HG02588 (cell line): ENCODE measurements around the gene ENHO.

ENCODE experiments used
- ATAC-seq: cut with Tn5 transposase; IDR thresholded peaks from one replicate; pipeline ENCODE4 v1.9.1; 2021; ENCODE audit warnings: mild to moderate bottlenecking, moderate library complexity; ENCODE audit not compliant: unreplicated experiment

Gene ENHO

DNA sequence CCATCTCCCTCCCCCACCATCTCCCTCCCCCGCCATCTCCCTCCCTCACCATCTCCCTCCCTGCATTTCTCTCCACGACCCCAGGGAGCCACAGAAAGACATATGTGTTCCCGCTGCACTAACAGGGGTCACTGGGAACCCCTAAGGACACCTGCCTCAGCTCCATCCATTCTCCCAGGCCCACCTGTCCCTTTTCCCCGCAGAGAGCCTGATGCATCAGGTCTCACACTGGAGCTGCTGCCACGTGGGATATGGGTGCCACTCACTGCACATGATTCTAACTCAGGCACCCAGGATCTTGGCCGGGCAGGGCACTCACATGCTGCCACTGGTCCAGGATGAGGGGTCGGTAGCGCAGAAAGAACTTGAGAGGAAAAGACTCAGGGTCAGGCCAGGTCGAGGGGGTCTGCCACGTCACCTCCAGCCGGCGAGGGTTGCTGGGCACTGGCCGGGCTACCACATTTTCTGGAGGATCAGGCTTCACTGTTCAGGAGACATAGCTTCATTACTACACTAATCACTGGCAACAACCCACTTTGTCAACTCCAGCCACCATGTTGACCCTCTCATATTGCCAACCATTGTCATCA, 33.2 kb upstream of the ENHO start:
- no peak for ATAC-seq

DNA sequence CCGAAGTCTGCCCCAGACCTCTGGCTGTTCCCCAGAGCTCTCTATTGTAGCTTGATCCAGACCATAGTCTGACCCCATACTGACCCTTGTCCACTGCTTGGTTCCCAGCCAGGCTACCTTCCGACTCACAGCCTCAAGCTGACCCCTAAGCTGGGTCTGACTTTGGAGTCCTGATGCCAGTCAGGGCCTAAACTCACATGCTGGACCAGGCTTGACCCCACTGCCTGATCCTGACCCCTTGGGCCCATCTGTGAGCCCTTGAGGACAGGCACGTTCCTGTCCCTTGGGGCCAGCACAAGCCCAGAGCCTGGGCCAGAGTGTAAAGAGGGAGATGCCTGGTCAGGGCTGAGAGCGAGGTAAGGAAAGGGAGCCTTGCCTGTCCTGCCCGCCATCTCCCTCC, 32.7 kb upstream of the ENHO start:
- ATAC-seq: no peak

DNA sequence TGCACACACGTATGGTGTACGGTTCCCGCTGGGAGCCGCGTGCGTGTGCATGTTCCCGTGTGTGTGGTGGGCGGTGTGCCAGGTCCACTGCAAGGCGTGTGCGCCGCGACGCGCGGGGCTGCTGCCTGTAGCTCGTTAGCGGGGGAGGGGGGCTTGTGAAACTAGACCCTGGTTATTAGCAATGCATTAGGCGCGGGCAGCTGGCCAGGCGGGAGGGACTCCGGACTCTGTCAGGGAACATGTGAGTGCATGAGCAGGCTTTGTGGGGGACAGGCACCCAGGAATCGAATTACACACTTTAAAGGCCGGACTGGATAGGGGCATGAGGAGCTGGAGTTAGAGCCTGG, 32.2 kb upstream of the ENHO start:
- no peak for ATAC-seq

DNA sequence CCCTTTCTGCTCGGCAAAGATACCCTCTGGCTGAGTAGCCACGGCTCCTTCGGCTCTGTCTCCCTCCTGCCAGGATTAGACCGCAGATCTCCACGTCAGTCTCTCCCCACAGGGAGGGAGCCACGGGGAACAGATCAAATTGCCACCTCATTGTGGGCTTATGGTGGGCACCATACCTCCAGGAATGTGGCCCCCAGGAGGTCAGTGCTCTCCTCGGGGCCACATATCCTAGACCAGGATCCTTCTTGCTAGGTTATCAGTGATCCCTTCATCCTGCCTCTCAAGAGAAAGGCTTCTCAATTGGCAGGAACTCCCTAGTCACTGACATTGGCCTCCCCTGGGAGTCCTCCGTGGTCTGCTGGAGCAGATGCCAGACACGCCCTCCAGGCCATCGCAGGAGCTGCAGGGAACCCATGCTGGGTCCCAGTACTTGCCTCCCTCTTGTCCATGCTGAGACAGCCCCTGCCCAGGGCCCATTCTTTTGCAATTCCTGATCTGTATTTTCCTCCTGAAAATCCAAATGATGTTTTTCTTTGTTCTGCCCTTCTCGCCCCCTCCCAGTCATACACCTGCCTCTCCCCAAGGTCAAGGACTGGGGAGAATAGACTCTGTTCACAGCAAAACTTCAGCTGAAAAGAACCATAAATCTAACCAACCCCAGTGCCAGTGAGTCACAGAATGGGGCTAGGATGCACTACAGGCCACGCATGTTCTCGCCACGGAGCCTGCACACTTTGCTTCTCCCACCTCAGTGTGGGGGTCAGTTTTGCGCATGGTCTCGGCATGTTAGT, 31.6 kb upstream of the ENHO start:
- no peak for ATAC-seq

DNA sequence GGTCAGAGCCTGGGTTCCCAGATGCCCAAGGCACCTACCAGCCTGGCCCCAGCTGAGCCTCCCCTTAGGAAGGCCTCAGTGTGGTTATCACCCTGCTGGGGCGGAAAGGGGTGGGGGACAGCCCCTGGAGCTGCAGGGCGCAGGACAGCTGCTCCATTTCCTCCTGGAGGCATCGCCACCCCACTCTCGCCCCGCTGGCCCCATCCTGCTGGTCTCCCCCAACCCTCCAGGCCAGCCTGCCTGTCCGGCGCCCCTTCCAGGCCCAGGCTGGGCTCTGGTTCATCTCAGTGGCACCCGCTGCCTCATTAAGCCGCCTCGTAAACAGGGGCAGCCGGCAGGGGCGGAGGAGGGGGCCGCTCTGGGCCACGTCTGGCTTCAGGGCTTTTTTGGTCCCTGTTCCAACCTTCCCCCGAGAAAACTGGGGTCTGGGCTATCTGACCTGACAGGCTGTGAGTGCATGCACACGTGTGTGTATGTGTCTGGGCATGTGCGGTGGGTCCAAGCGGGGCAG, 30.8 kb upstream of the ENHO start:
- no peak for ATAC-seq

DNA sequence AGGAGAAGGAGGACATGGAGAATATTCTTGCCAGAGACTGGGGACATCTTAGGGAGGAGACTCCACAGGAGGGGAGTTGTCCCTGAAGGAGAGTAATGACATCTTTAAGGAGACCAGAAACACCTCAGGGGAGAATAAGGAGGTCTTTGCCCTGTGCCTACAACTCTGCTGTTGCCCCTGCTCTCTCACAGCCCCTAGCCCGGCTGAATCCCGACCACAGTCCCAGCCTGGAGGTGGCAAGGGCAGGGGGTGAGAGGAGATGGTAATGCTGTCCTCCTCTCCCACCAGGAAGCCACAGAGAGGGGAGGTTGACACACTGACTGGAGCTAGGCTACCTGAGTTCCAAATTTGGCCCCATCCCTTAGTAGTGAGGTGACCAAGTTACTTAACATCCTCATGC, 30.2 kb upstream of the ENHO start:
- no peak for ATAC-seq

DNA sequence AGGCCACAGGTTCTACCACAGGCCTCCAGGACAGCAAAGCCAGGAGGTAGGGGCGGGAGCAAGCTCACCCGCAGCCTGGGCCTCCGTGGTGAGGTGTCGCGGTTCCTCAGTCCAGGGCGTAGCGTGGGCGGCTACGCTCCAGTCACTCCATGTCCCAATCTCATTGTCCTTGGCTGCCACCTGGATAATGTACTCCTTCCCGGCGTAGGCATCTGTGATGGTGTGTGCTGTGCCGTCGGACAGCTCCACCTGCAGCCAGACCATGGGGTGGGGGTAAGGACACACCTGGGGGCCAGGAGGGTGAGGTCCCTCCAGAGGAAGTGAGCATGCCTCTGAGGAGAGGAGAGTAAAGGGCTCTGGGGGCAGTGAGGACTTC, 29.8 kb upstream of the ENHO start:
- no peak for ATAC-seq

DNA sequence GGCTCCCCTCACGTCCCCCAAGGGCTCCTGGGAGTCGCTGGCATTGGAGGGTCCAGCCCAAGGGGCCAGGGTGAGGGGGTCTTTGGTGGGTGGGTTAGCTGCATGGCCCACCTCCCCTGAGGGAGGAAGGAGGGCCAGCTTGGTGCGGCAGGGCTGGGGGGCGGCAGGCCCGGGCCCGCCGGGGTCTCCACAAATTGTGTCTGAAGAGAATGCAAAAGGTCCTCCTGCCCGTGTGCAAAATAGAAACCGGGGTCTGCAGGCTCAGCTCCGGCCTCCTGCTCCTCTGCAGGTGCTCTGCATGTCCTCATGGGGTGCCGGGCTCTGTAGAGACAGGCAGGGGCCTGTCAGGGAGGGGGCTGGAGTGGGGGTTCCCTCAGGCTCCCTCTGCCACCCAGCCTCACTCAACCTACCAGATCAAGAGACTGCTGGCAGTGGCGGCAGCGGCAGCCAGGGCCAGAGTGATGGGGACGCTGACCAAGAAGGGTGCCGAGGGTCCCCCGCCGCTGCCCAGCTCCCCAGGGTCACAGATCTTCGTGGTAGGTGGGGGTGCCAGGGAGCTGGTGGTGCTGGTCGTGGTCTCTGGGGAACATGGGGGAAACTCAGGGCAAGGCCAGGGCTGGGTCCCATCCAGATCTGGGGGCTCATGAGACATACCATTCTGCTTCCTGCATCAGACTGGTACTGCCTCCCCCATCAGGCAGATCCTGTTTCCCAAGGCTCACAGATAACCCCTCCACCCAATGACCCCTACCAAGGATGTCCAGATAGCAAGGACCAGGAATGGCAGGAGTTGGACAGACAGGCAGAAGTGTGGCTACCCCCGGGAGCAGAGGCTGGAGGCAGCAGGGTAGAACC, 29.2 kb upstream of the ENHO start:
- ATAC-seq: no peak

DNA sequence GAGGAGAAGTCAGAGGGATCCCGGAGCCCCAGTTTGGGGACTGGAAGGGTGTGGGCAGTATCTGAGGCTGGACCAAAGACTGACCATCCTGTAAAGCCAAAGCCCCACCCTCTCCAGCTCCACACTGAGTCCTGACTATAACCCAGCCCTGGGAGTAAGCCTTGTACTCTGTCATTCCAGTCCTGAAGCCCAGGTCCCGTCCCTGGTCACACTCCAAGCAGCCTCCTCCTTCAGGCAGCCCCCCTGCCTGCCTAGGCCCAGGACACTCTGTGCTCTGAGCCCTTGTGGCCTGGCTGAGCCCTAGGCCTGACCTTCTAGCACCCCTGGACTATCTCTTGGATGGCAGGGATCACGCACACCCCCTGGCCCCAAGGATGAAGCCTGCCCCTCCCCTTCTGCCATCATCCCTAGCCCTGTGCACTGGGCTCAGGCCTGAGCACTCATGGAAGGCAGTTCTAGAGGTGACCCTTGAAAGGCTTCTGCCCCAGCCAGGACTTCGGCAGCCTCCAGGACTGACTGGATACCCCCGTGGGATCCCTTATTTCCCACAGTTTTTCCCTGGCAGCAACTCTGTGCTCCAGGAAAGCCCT, 28.0 kb upstream of the ENHO start:
- ATAC-seq: no peak

DNA sequence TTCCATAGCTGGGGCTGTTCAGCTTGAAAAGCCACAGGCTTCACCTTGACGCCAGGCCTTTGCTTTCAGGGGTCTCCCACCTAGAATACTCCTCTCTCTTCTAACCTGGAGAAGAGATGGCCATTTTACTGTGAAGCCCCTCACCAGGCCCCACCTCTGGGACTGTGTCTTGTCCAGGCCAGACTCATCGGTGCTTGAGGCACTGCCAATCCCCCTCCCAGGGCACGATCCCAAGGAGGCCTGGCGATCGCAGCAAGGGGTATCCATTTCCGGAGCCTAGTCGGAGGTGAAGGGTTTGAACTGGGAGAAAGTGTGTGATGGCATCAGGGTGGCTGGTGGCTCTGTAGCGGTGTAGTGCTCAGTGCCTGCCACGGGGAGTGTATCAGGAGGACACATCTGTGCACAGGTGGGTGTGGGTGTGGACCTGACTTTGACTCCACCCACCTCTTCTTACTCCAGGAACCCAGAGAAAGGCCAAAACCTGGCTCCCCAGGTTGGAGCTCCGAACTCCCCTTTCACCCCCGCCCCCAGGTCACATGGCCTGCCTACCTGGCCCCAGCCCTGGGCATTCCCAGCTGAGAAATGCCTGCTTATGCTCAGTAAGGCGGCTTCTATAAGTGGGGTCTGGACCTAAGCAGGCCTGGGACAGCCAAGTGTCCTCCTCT, 27.4 kb upstream of the ENHO start:
- no peak for ATAC-seq

DNA sequence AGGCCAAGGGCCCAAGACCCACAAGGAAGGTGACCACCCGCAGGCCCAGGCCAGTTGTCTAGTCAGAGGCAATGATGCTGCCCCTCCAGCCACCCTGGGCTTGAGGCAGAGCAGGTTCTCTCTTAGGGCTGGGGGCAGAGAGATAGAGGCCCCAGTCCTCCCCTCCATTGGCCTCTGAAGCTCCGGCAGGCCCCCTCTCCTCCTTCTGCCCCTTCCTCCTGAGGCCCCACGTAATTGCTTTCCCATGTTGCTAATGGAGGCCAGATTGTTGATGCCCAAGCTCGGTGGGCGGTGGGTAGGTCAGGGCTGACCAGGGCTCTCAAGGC, 26.6 kb upstream of the ENHO start:
- no peak for ATAC-seq

DNA sequence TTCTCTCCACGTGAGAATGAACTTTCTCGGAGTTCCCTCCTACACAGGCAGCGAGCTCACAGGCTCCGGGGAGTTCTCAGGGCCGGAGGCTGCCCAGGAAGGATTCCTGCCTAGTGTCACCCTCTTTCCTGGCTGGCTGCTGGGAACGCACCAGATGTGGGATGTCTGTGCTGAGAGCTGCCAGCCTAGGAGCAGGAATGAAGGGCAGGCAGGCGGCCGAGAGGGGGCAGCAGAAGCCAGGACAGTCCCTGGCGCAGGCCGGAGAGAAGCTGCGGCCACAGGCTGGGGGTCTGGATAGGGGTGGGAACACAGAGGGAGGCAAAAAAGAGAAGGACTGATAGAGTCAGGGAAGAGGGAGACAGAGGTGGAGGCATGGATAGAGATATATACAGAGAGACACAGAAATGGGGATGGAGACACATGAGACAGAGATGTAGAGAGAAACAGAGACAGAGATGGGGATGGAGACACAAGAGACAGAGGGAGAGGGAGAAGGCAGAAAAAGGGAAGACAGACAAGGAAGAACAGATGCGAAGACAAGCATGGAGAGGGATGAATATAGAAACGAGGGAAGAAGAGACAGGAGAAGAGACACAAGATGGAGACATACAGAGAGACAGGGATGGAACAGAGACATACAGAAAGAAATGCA, 25.3 kb upstream of the ENHO start:
- ATAC-seq: no peak

DNA sequence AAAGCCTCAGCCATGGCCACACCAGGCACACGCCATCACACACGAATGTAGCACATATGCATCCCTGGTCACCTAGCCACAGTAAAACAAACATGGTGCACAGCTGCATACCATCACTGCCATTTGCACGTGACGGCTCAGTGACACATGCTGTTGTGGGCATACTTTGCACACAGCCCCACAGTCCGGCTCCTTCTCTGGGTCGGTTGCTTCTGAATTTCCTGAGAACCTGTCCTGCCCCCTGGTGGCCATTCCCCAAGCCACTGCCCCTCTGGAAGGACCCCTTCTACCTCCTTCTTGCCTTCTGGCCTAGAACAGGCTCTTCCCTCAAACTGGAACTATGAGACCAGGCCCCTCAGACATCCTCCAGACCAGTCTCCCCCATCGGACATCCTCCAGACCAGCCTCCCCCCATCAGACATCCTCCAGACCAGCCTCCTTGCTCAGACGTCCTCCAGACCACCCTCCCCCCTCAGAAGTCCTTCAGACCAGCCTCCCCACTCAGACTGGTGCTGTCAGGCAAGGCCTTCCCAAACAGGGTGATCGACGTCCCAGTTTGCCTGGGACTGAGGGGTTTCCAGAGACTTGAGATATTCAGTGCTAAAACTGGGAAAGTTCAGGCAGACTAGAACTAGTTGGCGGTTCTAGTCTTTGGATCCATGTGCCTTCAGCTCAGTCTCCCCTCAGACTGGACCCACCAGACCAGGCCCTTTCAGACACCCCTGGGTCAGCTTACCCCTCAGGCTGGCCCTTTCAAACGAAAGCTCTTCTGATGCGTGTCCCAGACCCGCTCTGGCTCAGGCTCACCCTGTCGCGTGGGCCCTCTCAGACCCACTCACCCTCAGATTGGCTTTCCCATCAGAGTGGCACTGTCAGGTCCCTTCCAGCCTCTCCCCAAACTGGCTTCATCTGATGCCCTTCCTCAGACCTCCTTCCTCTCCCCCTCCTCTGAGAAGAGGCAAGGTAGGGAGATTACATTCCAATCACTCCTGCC, 24.3 kb upstream of the ENHO start:
- no peak for ATAC-seq

DNA sequence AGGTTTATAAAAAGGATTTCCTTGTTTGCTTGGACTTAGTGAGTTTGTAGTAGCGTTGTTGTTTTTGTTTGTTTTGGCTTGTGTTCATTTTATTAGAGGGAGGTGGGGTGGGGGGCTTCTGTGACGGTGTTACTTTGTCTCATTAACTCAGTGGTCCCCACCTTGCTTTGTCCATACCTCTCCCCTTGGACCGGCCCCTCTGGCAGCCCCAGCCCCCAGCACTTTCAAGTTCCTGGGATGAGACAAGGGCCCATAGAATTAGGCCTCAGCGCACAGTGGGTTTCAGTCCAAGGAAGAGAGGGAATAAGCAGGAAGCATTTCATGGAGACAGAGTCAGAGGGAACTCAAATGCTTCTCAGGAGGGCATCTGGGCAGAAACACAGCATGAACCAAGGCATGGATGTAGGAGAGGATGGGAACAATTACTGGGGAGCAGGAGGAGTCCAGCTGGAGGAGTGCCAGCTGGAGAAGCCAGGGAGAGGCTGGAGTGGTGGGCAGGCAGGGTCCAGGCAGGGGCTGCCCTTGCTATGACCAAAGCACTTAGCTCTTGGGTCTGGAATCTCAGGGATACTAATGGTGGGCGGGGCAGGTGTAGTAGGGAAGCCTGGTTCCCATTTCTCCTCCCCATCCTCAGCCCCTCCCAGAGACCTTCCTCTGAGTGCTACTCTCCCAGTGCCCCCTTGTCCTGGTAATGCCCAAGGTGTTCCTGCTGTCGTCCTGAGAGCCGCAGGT, 23.5 kb upstream of the ENHO start:
- ATAC-seq: no peak

DNA sequence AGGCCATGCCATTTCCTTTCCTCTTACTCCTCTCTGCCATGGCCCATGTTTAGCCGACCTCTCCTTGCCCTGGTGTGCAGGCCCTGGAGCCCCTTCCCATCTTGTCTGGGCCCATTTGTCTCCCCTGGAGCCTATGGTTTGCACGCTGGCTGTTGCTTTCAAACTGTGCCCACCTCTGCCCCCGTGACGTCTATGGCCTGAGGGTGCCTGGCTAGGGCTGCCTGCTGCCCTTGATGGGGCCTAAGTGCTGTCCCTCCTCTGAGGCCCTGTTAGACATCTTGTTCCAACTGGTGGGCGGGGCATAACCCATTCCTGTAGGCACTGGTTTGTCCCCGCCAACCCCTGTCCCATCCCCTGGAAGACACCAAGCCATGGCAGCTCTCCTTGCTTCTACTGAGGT, 22.7 kb upstream of the ENHO start:
- no peak for ATAC-seq

DNA sequence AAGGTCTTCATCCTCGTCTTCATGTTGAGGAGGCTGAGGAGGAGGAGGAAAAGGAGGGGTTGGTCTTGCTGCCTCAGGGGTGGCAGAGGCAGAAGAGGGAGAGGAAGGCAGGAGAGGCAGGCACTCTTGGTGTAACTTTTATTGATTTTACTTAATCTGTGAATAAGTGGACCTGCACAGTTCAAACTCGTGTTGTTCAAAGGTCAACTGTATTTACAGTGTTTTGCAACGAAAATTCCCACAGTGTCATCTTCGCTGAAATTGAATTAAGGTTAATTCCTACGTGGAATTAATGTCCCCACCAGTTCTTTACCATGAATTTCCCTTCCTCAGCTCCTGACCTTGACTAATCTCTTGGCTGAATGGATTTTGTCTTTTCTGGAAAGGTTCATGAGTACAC, 21.2 kb upstream of the ENHO start:
- ATAC-seq: no peak

DNA sequence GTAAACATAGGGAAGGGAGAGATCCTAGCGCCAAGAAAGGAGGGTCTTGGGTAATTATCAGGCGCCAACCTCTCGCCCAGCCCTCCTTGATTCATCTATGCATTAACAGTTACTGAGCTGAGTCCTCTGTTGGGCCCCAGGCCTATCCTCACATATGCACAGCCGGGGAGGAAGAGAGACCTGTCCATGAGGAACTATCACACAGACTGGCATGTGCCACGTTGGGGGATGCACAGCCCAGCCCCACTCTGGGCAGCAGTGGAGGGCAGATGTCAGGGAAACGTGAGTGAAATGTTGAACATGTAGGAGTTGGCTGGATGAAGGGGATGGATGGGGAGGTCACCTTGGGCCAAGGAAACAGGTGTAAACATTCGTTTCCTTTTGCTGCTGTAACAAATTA, 18.8 kb upstream of the ENHO start:
- no peak for ATAC-seq

DNA sequence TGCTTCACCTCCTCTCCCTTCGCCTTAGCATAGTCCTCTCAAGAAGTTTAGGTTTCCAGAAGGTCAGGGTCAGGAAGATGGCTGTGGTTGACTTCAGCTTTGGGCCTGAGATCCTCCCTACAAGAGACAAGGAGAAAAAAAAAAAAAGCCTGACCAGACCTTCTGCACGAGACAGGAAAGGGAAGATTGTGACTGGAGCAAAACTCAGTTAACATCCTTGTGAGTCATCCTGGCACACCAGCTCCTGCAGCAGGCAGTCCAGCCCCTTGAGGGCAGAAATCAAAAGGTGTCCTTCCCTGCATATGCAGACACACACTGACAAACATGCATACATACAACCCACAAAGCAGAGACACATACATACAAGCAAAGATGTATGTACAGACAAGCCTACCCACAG, 18.0 kb upstream of the ENHO start:
- no peak for ATAC-seq

DNA sequence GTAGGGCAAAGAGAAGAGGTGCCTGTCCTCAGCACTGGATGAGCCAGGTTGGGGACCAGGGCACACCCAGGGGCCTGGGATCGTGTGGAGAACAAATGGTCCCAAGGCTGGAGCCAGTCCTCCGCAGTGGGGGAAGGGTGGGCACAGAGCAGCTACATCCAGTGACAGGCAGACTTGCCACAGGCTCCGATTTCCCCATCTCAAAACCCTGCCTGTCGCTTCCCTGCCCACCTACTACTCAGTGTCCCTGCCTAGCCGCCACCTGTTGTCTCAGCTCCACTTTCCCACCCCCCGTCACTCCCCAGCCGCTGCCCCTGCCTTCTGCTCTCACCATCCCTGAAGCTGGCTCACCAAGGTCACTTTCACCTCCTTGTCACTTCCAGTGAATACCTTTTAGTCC, 13.9 kb upstream of the ENHO start:
- no peak for ATAC-seq
